NCI-H226 (cell line): Measurements from ENCODE around the gene FASTK.
A peak's percentile ranks its signal among the peaks of the same experiment; 100 is the strongest.
"Not testable (repeated sequence)": the region's sequence is repeated elsewhere in the genome, so short reads cannot be mapped to it uniquely, and the experiment has no call there.

Experiments
- DNase-seq: peaks from one replicate; pipeline ENCODE4 v3.0.0-alpha.2; 2015

Gene FASTK

GRCh38 chr7:151045967-151046366 is 34.6 kb downstream of the FASTK start:
- DNase-seq = no peak

- no peak for DNase-seq
Measured at GRCh38 chr7:151045262-151045661, 35.3 kb downstream of the FASTK start.

- DNase-seq = no peak
Measured at GRCh38 chr7:151043959-151044358, 36.6 kb downstream of the FASTK start.

GRCh38 chr7:151043449-151043848 is 37.2 kb downstream of the FASTK start:
- DNase-seq = not testable (repeated sequence)

- DNase-seq = no peak
Measured at GRCh38 chr7:151040616-151041375, 39.8 kb downstream of the FASTK start.

GRCh38 chr7:151039850-151040548 is 40.6 kb downstream of the FASTK start:
- no peak for DNase-seq

- peak; percentile 90 for DNase-seq
Measured at GRCh38 chr7:151038951-151039849, 41.4 kb downstream of the FASTK start.

- no peak for DNase-seq
Measured at GRCh38 chr7:151035902-151036301, 44.7 kb downstream of the FASTK start.

GRCh38 chr7:151035026-151035717 is 45.4 kb downstream of the FASTK start:
- DNase-seq = no peak

- no peak for DNase-seq
Measured at GRCh38 chr7:151034312-151035025, 46.1 kb downstream of the FASTK start.

- DNase-seq = no peak
Measured at GRCh38 chr7:151033864-151034249, 46.8 kb downstream of the FASTK start.

- no peak for DNase-seq
Measured at GRCh38 chr7:151032936-151033863, 47.4 kb downstream of the FASTK start.

GRCh38 chr7:151031011-151031410 is 49.6 kb downstream of the FASTK start:
- DNase-seq = no peak

- no peak for DNase-seq
Measured at GRCh38 chr7:151028948-151029501, 51.6 kb downstream of the FASTK start.

GRCh38 chr7:151028131-151028947 is 52.3 kb downstream of the FASTK start, which contains the start of gene ABCB8:
Gene ABCB8 (plus strand): TSS chr7:151028450. CDS start chr7:151028516, 66 bp downstream.
- peak; percentile 98 for DNase-seq

GRCh38 chr7:151027728-151028130 is 52.9 kb downstream of the FASTK start:
- not testable (repeated sequence) for DNase-seq

- DNase-seq = peak; percentile 59
Measured at GRCh38 chr7:151026771-151027727, 53.6 kb downstream of the FASTK start.
